Nephron progenitor cell (in vitro differentiated cells): Measurements from ENCODE around the gene KDM4B.

ENCODE experiments used
- DNase-seq: peaks from one replicate; pipeline ENCODE4 v3.0.0; 2021
- H3K27ac Mint-ChIP-seq: 2 replicates; pipeline ENCODE4 v1.8.0; 2021; ENCODE audit warnings: mild to moderate bottlenecking, moderate library complexity, mixed read lengths
- H3K27me3 Mint-ChIP-seq: 2 replicates; pipeline ENCODE4 v1.8.0; 2021; ENCODE audit warnings: mild to moderate bottlenecking, low read depth, mixed read lengths; ENCODE audit not compliant: poor library complexity
- H3K36me3 Mint-ChIP-seq: 2 replicates; pipeline ENCODE4 v1.8.0; 2021; ENCODE audit warnings: low read depth, mixed read lengths
- H3K4me1 Mint-ChIP-seq: 2 replicates; pipeline ENCODE4 v1.8.0; 2021; ENCODE audit warnings: mixed read lengths
- H3K4me3 Mint-ChIP-seq: 2 replicates; pipeline ENCODE4 v1.8.0; 2021; ENCODE audit warnings: mild to moderate bottlenecking, moderate library complexity, mixed read lengths
- H3K9me3 Mint-ChIP-seq: 2 replicates; pipeline ENCODE4 v1.8.0; 2021; ENCODE audit warnings: mild to moderate bottlenecking, moderate library complexity, mixed read lengths
- TF ChIP-seq, protein P1 (sequence below): fragments of 200-600 bp; sonication (generic); IDR thresholded peaks from 2 replicates; pipeline ENCODE4 v1.5.0; 2021; ENCODE audit warnings: antibody characterized with exemption

KDM4B gene

GRCh38 chr19:5179256-5179655 is 210.3 kb downstream of the KDM4B start:
- Mint-ChIP-seq H3K27ac (no peak overlapping the region), H3K4me3 (no peak overlapping the region)

GRCh38 chr19:5181329-5181728 is 212.4 kb downstream of the KDM4B start:
- Mint-ChIP-seq H3K27me3 (peaks cover 9% of the 10 kb centered on the region), H3K9me3 (no peaks in the 10 kb centered on the region), H3K4me3 (no peak overlapping the region), H3K4me1 (no peaks in the 10 kb centered on the region), H3K36me3 (no peaks in the 10 kb centered on the region), H3K27ac (no peak overlapping the region)
- DNase-seq: no peak
- TF ChIP-seq, protein P1, sequence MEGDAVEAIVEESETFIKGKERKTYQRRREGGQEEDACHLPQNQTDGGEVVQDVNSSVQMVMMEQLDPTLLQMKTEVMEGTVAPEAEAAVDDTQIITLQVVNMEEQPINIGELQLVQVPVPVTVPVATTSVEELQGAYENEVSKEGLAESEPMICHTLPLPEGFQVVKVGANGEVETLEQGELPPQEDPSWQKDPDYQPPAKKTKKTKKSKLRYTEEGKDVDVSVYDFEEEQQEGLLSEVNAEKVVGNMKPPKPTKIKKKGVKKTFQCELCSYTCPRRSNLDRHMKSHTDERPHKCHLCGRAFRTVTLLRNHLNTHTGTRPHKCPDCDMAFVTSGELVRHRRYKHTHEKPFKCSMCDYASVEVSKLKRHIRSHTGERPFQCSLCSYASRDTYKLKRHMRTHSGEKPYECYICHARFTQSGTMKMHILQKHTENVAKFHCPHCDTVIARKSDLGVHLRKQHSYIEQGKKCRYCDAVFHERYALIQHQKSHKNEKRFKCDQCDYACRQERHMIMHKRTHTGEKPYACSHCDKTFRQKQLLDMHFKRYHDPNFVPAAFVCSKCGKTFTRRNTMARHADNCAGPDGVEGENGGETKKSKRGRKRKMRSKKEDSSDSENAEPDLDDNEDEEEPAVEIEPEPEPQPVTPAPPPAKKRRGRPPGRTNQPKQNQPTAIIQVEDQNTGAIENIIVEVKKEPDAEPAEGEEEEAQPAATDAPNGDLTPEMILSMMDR: no peak

More at GRCh38 chr19:5179256-5179655, 210.3 kb downstream of the KDM4B start:
- TF ChIP-seq, protein P1: no peak
- no peaks in the 10 kb centered on the region for H3K9me3 Mint-ChIP-seq
- no peaks in the 10 kb centered on the region for H3K4me1 Mint-ChIP-seq
- H3K27me3 Mint-ChIP-seq: peaks cover 7% of the 10 kb centered on the region
- no peak for DNase-seq
- H3K36me3 Mint-ChIP-seq: no peaks in the 10 kb centered on the region

DNA sequence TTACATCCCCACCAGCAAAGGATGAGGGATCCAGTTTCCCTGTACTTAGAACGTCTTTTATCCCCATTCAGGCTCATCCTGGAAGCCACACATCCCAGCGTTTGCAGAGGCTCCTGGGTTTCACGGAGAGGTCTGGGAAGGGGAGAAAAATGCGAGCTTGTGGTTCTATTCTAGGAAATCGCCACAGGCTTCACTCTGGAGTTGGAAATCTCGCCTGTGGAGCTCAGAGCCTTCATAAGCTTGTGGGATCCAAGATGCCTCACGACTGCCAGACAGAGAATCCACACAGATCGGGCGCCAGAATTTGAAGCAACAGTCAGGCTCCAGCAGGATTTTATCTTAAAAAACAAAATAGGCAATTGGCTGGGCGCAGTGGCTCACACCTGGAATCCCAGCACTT is 213.8 kb downstream of the KDM4B start:
- H3K27me3 Mint-ChIP-seq: peaks cover 14% of the 10 kb centered on the region
- no peaks in the 10 kb centered on the region for H3K36me3 Mint-ChIP-seq
- no peaks in the 10 kb centered on the region for H3K4me1 Mint-ChIP-seq
- no peaks in the 10 kb centered on the region for H3K9me3 Mint-ChIP-seq
- TF ChIP-seq, protein P1: no peak
- no peak overlapping the region for H3K27ac Mint-ChIP-seq
- H3K4me3 Mint-ChIP-seq: no peak overlapping the region
- DNase-seq: no peak

DNA sequence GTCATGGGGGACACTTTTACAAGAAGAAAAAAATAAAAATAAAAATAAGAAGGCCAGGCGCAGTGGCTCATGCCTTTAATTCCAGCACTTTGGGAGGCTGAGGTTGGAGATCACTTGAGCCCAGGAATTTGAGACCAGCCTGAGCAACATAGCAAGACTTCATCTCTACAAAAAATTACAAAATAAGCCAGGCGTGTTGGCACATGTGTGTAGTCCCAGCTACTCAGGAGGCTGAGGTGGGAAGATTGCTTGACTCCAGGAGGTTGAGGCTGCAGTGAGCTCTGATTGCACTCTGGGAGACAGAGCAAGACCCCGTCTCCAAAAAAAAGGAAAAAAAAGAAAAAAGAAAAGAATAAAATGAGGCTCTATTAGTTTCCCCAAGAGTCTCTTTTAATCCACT is 214.7 kb downstream of the KDM4B start:
- no peak overlapping the region for H3K27ac Mint-ChIP-seq
- no peaks in the 10 kb centered on the region for H3K36me3 Mint-ChIP-seq
- no peak for DNase-seq
- H3K27me3 Mint-ChIP-seq: peaks cover 22% of the 10 kb centered on the region
- no peak overlapping the region for H3K4me3 Mint-ChIP-seq
- no peaks in the 10 kb centered on the region for H3K9me3 Mint-ChIP-seq
- TF ChIP-seq, protein P1: no peak
- no peaks in the 10 kb centered on the region for H3K4me1 Mint-ChIP-seq

- Mint-ChIP-seq H3K36me3 (no peaks in the 10 kb centered on the region), H3K27me3 (peaks cover 25% of the 10 kb centered on the region), H3K9me3 (no peaks in the 10 kb centered on the region), H3K4me3 (no peak overlapping the region), H3K4me1 (peaks cover 8% of the 10 kb centered on the region), H3K27ac (no peak overlapping the region)
- DNase-seq: no peak
- TF ChIP-seq, protein P1: no peak
Measured at GRCh38 chr19:5184930-5185329, 216.0 kb downstream of the KDM4B start.

DNA sequence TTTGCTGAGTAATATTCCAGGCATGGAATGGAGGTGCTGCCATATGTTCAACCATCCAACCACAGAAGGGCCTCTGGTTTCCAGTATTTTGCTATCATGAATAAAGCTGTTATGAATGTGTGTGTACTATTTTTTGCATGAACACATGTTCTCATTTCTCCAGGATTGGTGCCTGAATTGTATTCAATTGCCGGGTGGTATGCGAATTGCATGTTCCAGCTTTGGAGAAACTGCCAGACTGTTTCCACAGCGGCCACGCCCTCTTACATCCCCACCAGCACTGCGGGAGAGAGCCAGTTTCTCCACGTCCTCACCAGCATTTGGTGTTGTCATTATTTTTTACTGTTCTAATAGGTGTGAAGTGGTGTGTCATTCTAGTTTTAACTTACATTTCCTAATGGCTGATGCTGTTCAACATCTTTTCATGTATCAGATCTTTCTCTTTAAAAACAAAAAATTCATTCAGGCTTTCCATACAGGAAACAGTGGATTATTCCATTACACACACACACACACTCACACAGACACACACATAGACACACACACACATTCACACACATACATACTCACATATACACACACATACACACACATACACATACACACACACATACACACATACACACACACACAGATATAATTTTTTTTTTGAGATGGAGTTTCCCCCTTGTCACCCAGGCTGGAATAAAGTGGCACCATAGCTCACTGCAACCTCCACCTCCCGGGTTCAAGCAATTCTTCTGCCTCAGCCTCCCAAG is 217.6 kb downstream of the KDM4B start:
- no peaks in the 10 kb centered on the region for H3K36me3 Mint-ChIP-seq
- TF ChIP-seq, protein P1: no peak

More for the DNA sequence above, 217.6 kb downstream of the KDM4B start:
- Mint-ChIP-seq H3K9me3 (no peaks in the 10 kb centered on the region), H3K27me3 (peaks cover 31% of the 10 kb centered on the region), H3K27ac (no peak overlapping the region), H3K4me1 (peaks cover 8% of the 10 kb centered on the region), H3K4me3 (no peak overlapping the region)
- no peak for DNase-seq
